Measurements from ENCODE around the gene RASA2. TPM values are rescaled to one million over a fixed set of nuclear protein-coding genes. Genes with fewer than 3 reads are reported as not detected.

Gene RASA2
- total and polyA plus RNA-seq, 10 of the 15 experiments (the other 5 are each of a cell fraction or from before 2014, with no cell fraction given): 1.9 to 9.4 (median 7.2) TPM

- Histone ChIP-seq H3K27ac (ENCODE audit: control insufficient read depth, insufficient read depth) (no peak overlapping the region), H3K4me2 (ENCODE audit: control insufficient read depth, insufficient read depth) (no peak overlapping the region), H3K9me3 (replicated peaks; ENCODE audit: control insufficient read depth, insufficient read depth, low read length) (no peaks in the 10 kb centered on the region), H3K9ac (ENCODE audit: control insufficient read depth, insufficient read depth, low read length) (no peak overlapping the region), H3K79me2 (ENCODE audit: control insufficient read depth, insufficient read depth, low read length) (no peaks in the 10 kb centered on the region), H4K20me1 (ENCODE audit: control insufficient read depth, insufficient read depth) (no peaks in the 10 kb centered on the region), H2AFZ (ENCODE audit: control insufficient read depth, low read depth, low read length) (peak overlapping the region; percentile 41), H3K4me1 (ENCODE audit: control insufficient read depth, insufficient read depth, low read length) (no peaks in the 10 kb centered on the region), H3K4me3 (no peak overlapping the region), H3K36me3 (ENCODE audit: control insufficient read depth in 2 of 2, insufficient read depth in 2 of 2, low read length in 1 of 2) (no peaks in the 10 kb centered on the region), H3K27me3 (replicated peaks in 1 of 2; ENCODE audit: control insufficient read depth in 2 of 2, insufficient read depth in 2 of 2, low read length in 1 of 2) (no peaks in the 10 kb centered on the region)
- FAIRE-seq (peak; percentile 99), ATAC-seq (peak; percentile 87), DNase-seq (ENCODE audit: low read depth, low spot score) (peak; percentile 53)
- ChIA-PET SMC1A (ENCODE audit: uncharacterized antibody, unreplicated experiment) (interaction anchor here (0.5 to 11.9 kb wide), 32 partner anchors 9 to 285 kb away, joined by 3 to 405 read pairs (median 5); no protein-coding TSS in a partner anchor), RAD21 (ENCODE audit: unreplicated experiment) (interaction anchor here (0.6 to 6.3 kb wide), 21 partner anchors 13 to 223 kb away, joined by 3 to 164 read pairs (median 5); partner anchors contain the start of genes PXYLP1 and ZBTB38), POLR2A (interaction anchor here (0.5 to 4.6 kb wide), 5 partner anchors 66 to 151 kb away, joined by 4 to 33 read pairs (median 5); no protein-coding TSS in a partner anchor), CTCF (interaction anchor here (0.5 to 12.6 kb wide), 49 partner anchors 9 to 455 kb away, joined by 3 to 642 read pairs (median 5); partner anchors contain the start of genes PXYLP1 and ZBTB38)
- intact Hi-C loops (cut with micrococcal nuclease; ENCODE audit: unreplicated experiment) (loop anchor here (5.0 kb wide), 1 partner anchor 223 kb away; the partner anchor contains the start of gene PXYLP1), in situ Hi-C loops (cut with MboI) (loop anchor here (5.0 kb wide), 2 partner anchors 148 to 192 kb away; no protein-coding TSS in a partner anchor)
- no TSS peak for BruUV-seq (replicated peaks)
- 47% methylated on average over 20 of the region's 20 CpGs for WGBS (ENCODE audit: insufficient coverage, insufficient replicate concordance, low lambda C conversion rate, missing lambda C conversion rate)
- TF ChIP-seq IKZF1 (conservative IDR thresholded peaks at IDR 0.05) (no peak), ZBTB11 (CRISPR knock-in tag; IDR thresholded peaks at IDR 0.05) (no peak), IRF3 (IDR thresholded peaks at IDR 0.05) (no peak), ZSCAN29 (IDR thresholded peaks at IDR 0.05) (no peak), SMC3 (IDR thresholded peaks at IDR 0.05; ENCODE audit: borderline replicate concordance, low read length) (peak; percentile 92), YY1 (IDR thresholded peaks at IDR 0.05; ENCODE audit: low read depth, low read length) (0 out of 2 replicates have a peak, but pooled peaks have one; percentile 14), ZNF687 (IDR thresholded peaks at IDR 0.05) (no peak), CTCF (IDR thresholded peaks at IDR 0.05 in 2 of 3, conservative IDR thresholded peaks at IDR 0.05 in 1 of 3; ENCODE audit: control insufficient read depth in 2 of 3, extremely low read depth in 1 of 3, insufficient read depth in 1 of 3, low read depth in 3 of 3, low read length in 3 of 3) (peak; percentile 72 to 83 (median 81)), ZNF24 (IDR thresholded peaks at IDR 0.05) (0 out of 2 replicates have a peak, but pooled peaks have one; percentile 4), POU2F2 (IDR thresholded peaks at IDR 0.05; ENCODE audit: borderline replicate concordance, low read depth, low read length) (0 out of 3 replicates have a peak, but pooled peaks have one; percentile 39), WRNIP1 (IDR thresholded peaks at IDR 0.05; ENCODE audit: borderline replicate concordance, low read depth, low read length) (0 out of 2 replicates have a peak, but pooled peaks have one; percentile 66)
Measured at GRCh38 chr3:141454906-141455602, 31.8 kb upstream of the RASA2 start.

All from GM12878 (cell line).